Mesodermal cell (in vitro differentiated cells): ENCODE results near the gene PKP2.
"Not testable (repeated sequence)": the region's sequence is repeated elsewhere in the genome, so short reads cannot be mapped to it uniquely, and the experiment has no call there.

ENCODE experiments used
- H3K27ac ChIP-seq: 2 replicates; pipeline ENCODE4 v1.7.0; 2013; ENCODE audit warnings: mild to moderate bottlenecking, low read depth, low read length, moderate library complexity; ENCODE audit not compliant: severe bottlenecking
- H3K36me3 ChIP-seq: 2 replicates; pipeline ENCODE4 v1.7.1; 2013; ENCODE audit warnings: mild to moderate bottlenecking, low read length, moderate library complexity; ENCODE audit not compliant: control insufficient read depth, insufficient read depth
- H3K4me1 ChIP-seq: one replicate; pipeline ENCODE4 v1.7.1; 2013; ENCODE audit warnings: mild to moderate bottlenecking, low read length; ENCODE audit not compliant: insufficient read depth, control insufficient read depth, poor library complexity, severe bottlenecking
- H3K4me3 ChIP-seq: 2 replicates; pipeline ENCODE4 v1.7.0; 2013; ENCODE audit warnings: low read length, control low read depth, mild to moderate bottlenecking; ENCODE audit not compliant: insufficient read depth, poor library complexity, severe bottlenecking; ENCODE audit errors: extremely low read depth
- H3K9me3 ChIP-seq: 2 replicates; pipeline ENCODE4 v1.7.1; 2013; ENCODE audit warnings: mild to moderate bottlenecking, low read length, moderate library complexity; ENCODE audit not compliant: control insufficient read depth
- WGBS, 2 experiments: methylation state at CpG; one replicate each; pipeline ENCODE4 v1.1.5; 2013; ENCODE audit warnings: missing lambda C conversion rate in 2 of 2; ENCODE audit not compliant: insufficient coverage in 2 of 2; 5-methylcytosine and 5-hydroxymethylcytosine counted together

The PKP2 gene

DNA sequence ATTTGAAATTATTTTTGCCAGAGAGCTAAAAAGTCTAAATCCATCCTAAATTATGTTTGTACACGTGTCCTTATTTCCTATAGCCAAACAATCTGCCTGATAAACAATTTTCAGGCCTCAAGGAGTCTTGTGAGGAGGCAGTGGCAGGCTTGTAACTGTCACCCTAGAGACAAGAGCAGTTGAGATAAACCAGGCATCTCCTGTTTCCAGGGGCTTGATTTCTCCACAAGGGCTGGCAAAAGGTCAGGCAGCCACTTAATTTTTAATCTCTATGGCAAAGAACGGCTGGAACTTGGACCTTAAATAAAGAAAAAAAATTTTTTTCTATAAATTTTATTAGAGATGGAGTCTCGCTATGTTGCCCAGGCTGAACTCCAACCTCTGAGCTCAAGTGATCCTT lies 15.5 kb downstream of the PKP2 start:
- Histone ChIP-seq H3K4me1 (peaks cover 16% of the 10 kb centered on the region), H3K27ac (peak overlapping the region; percentile 85), H3K36me3 (peaks cover 29% of the 10 kb centered on the region), H3K9me3 (no peaks in the 10 kb centered on the region), H3K4me3 (no peak overlapping the region)
- 90 to 100% methylated on average over 1 to 2 of the region's 3 CpGs for WGBS, 2 experiments

DNA sequence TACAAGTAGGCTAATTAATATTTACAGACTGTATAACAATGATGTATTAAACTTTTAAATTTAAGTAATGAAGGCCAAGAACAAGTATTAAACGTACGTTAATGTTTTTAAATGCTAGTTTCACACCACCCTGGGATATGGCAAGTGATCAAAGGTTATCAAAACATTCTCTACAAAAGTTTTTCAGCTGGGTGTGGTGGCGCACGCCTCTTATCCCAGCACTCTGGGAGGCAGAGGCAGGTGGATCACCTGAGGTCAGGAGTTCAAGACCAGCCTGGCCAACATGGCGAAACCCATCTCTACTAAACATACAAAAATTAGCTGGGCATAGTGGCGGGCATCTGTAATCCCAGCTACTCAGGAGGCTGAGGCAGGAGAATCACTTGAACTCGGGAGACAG lies 17.5 kb downstream of the PKP2 start:
- peaks cover 42% of the 10 kb centered on the region for H3K36me3 ChIP-seq
- not testable (repeated sequence) for H3K4me3 ChIP-seq, H3K4me1 ChIP-seq, H3K9me3 ChIP-seq, H3K27ac ChIP-seq
- WGBS, 2 experiments = 83 to 100% methylated on average over 4 to 5 of the region's 7 CpGs

DNA sequence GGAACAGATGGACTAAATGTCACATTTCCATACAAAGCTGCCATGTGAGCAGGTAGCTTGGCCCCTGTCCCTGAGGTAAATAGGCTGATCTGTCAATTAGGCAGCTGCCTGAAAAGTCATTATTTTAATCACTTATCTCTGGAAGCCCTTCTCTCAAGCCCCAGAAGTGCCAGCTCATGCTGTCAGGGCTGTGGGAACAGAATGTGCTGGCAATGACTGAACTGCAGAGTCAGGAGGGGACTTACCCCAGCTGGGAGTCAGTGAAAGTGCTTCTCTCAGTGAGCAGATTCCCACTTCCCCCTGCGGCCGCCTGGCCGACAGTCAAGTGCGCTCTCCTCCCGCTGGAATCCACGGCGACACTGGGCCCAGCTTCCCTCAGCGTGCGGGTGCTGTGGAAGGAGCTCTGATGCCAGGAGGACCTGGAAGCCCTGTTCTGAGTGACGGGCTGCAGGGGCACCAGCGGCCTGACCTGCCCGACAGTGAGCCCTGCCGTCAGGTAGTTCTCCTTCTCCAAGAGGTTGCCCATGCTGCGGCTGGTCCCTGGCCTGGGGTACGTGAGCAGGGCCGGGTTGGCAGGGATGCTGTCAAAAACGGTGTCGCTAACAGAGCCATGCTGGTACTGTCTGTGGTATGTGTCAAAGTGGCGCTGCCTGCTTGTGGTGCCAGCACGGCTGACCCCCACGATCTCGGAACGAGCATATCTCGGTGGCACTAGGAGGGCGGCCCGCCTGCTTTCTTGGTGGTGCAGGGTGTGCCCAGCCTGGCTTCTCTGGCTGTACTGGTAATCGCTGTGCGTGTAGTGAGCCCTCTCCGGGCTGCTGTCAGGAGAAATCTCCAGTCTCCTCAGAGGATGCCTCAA lies 18.7 kb downstream of the PKP2 start:
- WGBS, 2 experiments = 91 to 93% methylated on average over 22 to 29 of the region's 29 CpGs
- peaks cover 52% of the 10 kb centered on the region for H3K36me3 ChIP-seq
- H3K27ac ChIP-seq = no peak overlapping the region
- no peaks in the 10 kb centered on the region for H3K9me3 ChIP-seq
- peaks cover 8% of the 10 kb centered on the region for H3K4me1 ChIP-seq
- H3K4me3 ChIP-seq = no peak overlapping the region

DNA sequence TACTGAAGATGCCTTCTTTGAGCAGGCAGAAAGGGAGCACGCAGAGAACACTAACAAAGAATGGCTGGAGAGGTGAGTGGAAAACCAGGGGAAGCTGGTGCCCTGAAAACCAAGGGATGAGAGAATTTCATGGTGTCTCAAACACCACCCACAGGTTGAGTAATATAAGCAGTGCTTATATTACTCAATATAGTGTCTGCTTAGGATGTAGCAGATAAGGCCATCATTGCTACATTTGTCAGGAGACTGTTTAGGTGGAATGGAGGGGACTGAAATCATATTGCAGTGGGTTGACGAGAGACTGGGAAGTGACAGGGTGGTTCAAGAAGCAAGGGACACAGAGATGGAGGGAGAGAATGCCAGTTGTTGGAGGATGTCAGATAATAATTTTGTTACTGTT lies 20.6 kb downstream of the PKP2 start:
- Histone ChIP-seq H3K4me3 (no peak overlapping the region), H3K27ac (no peak overlapping the region), H3K4me1 (peaks cover 10% of the 10 kb centered on the region), H3K36me3 (peaks cover 65% of the 10 kb centered on the region), H3K9me3 (no peaks in the 10 kb centered on the region)
- 95 to 100% methylated on average over 2 of the region's 2 CpGs for WGBS, 2 experiments

- peaks cover 67% of the 10 kb centered on the region for H3K36me3 ChIP-seq
- no peaks in the 10 kb centered on the region for H3K9me3 ChIP-seq
- H3K4me1 ChIP-seq = peaks cover 6% of the 10 kb centered on the region
- H3K4me3 ChIP-seq = no peak overlapping the region
- WGBS, 2 experiments = no CpG with 5 or more reads among the region's 1 CpG
- H3K27ac ChIP-seq = no peak overlapping the region
Measured at GRCh38 chr12:32874975-32875374, 21.6 kb downstream of the PKP2 start.

- H3K9me3 ChIP-seq = no peaks in the 10 kb centered on the region
- no peak overlapping the region for H3K4me3 ChIP-seq
- no peak overlapping the region for H3K27ac ChIP-seq
- H3K4me1 ChIP-seq = peaks cover 6% of the 10 kb centered on the region
- 85 to 86% methylated on average over 1 to 2 of the region's 3 CpGs for WGBS, 2 experiments
- H3K36me3 ChIP-seq = peaks cover 75% of the 10 kb centered on the region
Measured at GRCh38 chr12:32874078-32874477, 22.5 kb downstream of the PKP2 start.

DNA sequence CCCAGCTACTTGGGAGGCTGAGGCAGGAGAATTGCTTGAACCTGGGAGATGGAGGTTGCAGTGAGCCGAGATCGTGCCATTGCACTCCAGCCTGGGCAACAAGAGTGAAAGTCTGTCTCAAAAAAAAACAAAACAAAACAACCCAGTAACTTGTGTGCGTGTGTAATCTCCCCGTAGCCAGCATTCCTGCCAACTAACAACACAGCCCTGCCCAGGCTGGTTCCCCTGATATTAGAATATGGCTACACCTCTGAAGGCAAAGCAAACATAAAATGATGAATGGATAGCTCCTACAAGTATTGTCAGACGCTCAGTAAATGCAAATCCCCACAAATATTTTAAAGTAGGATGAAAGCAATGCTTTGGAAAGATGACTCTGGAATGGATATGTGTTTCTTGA lies 24.2 kb downstream of the PKP2 start:
- WGBS, 2 experiments = 82 to 100% methylated on average over 2 of the region's 5 CpGs
- not testable (repeated sequence) for H3K4me1 ChIP-seq, H3K4me3 ChIP-seq, H3K27ac ChIP-seq, H3K9me3 ChIP-seq
- peaks cover 67% of the 10 kb centered on the region for H3K36me3 ChIP-seq

- 94 to 95% methylated on average over 3 of the region's 3 CpGs for WGBS, 2 experiments
- no peak overlapping the region for H3K4me3 ChIP-seq
- H3K27ac ChIP-seq = no peak overlapping the region
- H3K9me3 ChIP-seq = no peaks in the 10 kb centered on the region
- peaks cover 6% of the 10 kb centered on the region for H3K4me1 ChIP-seq
- H3K36me3 ChIP-seq = peaks cover 66% of the 10 kb centered on the region
Measured at GRCh38 chr12:32870716-32871115, 25.9 kb downstream of the PKP2 start.

DNA sequence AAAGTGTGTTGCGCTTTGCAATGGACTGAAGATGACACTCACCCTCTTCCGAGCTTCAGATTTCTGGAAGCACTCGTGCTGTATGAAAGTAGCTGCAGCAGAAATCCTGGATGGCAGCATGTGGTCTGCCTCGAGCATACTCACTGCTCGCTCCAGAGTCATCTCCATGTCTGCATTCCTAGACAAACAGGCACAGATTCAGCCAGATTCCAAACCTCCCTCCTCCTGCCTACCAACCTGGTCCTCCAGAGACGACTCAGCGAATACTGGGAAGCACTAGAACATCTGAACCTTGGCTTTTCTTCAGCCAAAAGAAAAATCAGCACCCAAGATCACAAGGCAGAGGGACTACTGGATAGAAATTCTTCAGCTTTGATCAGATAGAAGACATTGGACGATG lies 27.7 kb downstream of the PKP2 start:
- Histone ChIP-seq H3K36me3 (peaks cover 50% of the 10 kb centered on the region), H3K9me3 (no peaks in the 10 kb centered on the region), H3K4me3 (no peak overlapping the region), H3K27ac (peak overlapping the region; percentile 14), H3K4me1 (peaks cover 6% of the 10 kb centered on the region)
- 88 to 89% methylated on average over 7 of the region's 8 CpGs for WGBS, 2 experiments

DNA sequence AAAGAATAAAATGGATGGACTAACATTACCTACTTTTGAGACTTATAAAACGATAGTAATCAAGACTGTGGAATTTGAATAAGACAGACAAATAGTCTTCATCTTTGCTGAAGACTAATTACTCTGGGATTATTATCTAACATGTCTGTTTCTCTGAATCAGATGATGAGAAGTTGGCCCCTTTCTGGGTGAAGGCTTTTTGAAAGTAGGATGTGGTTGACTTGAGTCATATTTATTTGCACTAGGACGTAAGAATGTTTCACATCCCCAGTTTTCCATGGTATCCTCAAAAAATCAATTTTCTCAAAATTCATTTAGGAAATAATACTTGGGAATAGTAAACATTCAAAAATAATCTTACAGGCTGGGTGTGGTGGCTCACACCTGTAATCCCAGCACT lies 31.8 kb downstream of the PKP2 start:
- Histone ChIP-seq H3K36me3 (peaks cover 25% of the 10 kb centered on the region), H3K27ac (no peak overlapping the region), H3K4me3 (no peak overlapping the region), H3K9me3 (no peaks in the 10 kb centered on the region), H3K4me1 (no peaks in the 10 kb centered on the region)
- WGBS, 2 experiments = 100% methylated on average over 1 of the region's 2 CpGs; no CpG with 5 or more reads in 1 of the 2 experiments

DNA sequence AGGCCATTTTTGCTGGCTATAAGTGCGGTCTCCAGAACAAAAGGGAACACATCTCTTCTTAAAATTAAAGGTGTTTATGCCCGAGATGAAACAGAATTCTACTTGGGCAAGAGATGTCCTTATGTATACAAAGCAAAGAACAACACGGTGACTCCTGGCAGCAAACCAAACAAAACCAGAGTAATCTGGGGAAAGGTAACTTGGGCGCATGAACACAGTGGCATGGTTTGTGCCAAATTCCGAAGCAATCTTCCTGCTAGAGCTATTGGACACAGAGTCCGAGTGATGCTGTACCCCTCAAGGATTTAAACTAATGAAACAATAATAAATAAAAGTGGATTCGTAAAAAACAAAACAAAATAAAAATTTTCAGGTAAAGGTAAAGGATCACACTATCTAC lies 33.4 kb downstream of the PKP2 start:
- Histone ChIP-seq H3K9me3 (no peaks in the 10 kb centered on the region), H3K4me1 (no peaks in the 10 kb centered on the region), H3K4me3 (no peak overlapping the region), H3K27ac (no peak overlapping the region), H3K36me3 (peaks cover 13% of the 10 kb centered on the region)
- 90 to 95% methylated on average over 3 to 4 of the region's 7 CpGs for WGBS, 2 experiments
